NCI-H1436 treated with DMSO at 0.1 percent for 48 hours (cell line): ENCODE results near the gene VWCE.

Experiments
- DNase-seq: peaks from one replicate; lab custom pipeline; 2025; lab: John Stamatoyannopoulos, UW

Gene VWCE

DNA sequence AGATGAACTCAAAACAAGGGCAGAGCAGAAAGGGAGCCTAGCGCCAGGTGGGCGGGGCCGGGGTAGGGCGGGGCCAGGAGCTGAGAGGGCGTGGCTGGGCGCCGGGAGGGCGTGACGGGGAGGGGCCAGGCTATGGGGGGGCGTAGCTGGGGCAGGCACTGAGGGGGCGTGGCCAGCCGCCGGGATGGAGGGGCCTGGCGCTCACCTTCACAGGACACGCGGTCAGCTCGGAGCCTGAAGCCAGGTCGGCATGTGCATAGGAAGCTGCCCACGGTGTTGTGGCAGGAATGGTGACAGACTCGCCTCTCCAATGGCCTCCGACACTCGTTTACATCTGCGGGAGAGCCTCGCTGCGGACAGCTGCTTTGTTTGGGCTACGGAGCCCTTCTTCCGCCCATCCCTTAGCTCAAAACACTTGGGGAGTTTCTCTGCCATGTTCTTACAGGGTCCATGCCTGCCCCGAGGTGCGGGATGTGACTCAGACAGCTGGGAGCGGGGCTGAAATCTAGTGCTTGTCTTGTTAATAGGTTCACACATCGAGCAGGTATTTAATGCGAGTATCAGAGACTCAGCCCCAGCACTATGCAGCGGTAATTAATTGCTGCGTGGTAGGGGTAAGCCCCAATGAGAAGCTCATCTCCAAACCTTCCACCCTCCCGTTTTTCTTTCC is 13.4 kb downstream of the VWCE start:
- DNase-seq = no peak

DNA sequence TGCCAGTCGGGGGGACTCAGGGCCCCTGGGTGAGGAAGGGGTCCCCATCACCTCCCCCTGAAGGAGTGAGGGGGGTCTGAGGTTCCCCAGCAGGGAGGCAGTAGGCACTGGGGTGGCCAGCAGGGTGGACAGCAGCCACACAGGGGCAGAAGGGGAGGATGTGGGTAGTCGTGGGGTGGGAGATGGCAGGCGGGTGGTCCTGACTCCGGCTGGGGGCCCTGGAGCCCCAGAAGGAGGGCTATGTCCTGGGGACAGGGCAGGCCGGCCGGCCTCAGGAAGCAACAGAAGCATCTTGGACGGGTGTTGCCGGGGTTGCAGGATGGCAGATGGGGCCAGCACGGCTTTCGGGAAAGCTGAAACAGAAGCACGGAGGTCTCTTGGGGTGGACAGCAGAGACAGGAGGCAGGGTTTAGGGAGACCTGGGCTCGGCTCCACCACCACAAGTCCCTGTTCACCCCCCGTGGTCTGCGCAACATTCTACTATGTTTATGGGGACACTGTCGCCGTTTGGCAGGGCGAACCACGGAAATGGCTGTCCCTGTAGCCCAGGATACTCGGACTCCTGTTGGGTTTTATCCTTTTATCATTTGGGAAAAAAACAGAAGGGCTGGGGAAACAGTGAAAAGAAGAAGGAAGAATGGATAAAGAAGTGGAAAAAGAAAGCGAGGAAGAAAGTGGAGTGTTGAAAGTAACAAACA is 14.1 kb downstream of the VWCE start:
- no peak for DNase-seq

DNA sequence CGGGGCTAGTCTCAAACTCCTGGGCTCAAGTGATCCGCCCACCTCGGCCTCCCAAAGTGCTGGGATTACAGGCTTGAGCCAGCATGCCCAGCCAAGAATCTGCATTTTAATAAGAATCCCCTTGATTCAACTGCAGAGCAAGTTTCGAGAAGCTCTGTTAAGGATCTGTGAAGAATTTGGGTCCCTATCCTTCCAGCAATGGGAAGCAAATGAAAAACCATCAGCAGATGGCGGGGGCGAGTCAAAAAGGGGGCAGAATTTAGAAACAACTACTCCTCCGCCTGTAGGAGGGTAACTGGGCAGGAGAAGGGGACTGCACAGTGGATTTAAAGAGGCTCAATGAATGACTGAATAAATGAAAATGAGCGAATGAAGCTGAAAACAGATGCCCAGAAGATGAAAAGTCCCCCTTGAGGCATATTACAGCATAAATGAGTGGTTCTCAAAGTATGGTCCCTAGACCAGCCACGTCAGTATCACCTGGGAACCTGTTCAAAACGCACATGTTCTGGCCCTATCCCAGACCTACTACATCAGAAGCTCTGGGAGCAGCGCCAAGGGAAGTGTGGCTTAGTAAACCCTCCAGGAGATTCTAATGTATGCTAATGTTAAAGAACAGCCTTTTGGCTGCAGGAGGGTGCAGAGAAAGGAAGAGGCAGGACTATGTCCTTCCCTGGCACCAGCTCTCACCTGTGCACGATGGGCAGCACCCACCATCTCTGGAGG is 15.0 kb downstream of the VWCE start:
- DNase-seq = no peak

DNA sequence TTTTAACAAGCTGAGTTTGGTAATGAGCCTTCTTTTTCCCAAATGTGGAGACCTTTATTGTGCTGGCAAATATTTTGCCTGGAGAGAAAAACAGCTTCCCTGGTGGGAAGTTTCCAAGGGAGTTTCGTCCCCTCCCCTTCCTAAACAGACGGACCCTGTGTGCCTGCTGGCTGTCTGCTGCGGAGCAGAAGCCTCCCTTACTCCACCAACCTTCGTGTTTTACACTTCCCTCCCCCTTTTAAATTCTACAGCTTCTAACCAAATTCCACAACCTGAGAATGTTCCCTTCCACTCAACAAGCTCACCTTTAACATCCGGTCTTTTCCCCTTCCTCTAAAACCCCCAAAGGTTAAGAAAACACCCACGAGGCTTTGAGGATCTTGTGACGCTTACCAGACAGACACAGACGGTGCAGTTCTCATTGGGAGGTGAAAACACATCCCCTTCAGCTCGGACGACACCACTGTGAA is 17.1 kb downstream of the VWCE start:
- DNase-seq = no peak

DNA sequence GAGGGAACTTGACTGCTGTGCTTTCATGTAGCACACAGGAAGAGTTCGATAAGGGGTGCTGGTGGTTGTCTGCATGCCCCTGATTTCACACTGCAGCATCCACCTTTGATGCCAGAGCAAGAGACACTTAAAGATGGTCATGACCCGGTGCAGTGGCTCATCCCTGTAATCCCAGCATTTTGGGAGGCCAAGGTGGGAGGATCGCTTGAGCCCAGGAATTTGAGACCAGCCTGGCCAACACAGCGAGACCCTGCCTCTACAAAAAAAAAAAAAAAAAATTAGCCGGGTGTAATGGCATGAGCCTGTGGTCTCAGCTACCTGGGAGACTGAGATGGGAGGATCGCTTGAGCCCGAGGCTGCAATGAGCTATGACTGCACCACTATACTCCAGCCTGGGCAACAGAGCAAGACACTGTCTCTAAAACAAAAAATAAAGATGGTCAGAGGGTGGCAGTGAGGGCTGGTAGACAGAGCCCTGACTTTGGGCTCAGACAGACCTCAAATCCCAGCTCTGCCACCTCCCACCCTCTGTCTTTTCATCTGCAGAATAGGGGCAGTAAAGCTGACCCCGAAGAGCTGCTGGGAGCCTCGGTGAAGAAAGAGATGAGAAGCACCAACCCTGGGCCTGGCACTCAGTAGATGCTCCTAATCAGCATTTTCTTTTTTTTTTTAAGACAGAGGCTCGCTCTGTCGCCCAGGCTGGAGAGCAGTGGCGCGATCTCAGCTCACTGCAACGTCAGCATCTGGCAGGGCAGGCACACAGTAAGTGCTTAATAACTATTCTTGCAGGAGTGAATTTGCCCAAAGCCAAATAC is 17.7 kb downstream of the VWCE start:
- DNase-seq = no peak

DNA sequence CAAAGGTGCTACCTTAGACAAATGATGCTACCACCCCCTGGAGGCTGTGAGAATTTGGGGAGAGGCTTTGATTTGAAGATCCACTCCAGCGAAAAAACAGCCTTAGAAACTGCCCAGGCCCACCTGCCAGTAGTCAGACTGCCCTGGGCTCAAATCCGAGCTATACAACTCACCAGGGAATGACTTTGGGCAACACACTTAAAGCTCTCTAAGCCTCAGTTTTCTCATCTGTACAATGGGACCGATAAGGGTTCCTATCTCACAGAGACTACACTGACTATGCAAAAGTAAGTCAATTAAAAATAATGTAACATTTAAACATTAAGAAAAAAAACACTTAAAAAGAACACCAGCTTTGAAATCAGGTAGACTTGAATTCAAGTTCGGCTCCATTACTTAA is 19.9 kb downstream of the VWCE start:
- DNase-seq = no peak

DNA sequence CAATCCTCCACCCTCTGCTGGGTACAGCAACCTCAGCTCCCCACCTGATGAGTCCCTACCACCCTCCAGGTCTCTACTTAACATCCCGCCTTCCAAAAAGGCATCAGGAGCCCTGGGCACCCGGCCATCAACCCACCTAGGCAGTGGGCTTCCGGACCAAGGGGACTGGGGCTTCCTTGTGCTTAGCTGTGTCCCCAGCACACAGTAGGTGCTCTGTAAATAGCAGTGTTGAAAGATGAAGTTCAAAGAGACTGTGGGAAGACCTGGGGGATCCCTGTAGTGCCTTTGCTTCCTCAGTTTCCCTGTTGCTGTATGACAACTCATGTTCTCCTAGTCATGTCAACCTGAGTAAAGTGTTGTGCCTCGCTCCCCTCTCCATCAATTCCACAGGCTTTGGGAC is 21.0 kb downstream of the VWCE start:
- DNase-seq = no peak

DNA sequence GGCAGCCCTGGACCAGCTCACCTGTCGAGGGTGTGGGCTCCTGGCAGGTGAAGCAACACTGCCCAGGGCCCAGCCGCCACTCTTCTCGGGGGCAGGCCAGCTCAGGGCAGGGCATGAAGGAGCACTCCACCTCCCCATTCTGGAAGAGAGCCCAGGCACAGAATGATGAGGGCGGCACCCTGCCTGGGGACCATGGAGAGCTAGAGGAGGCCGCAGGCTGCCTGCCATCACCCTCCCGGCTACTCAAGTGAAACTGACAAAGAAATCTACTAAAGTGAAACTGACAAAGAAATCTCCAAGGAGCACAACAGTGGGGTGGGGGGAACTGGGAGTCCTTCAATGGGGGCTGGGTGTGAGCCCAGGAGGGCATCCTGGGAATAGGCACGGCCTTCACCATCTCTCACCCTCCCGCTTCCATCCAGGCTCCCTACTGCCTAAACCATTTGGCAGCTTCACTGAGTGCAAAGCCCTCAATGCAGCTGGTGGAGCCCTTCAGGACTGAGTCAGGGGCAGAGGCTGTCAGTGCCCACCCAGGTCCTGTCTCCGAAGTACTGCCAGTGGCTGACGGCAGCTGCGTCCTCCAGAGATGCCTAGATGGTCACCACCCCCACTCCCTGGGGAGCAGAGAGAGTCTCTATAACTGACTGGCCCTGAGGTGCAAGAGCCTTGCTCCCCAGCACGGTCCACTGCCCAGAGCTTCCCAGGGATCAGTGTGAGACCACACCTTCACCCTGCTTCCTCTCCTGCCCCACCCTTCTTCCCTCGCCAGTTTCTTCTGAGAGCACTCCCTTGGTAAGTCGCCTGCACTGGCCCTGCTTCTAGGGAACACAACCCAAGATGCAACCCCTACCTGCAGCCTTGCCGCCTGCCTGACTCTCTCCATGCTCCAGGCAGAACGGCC is 21.7 kb downstream of the VWCE start:
- no peak for DNase-seq

DNA sequence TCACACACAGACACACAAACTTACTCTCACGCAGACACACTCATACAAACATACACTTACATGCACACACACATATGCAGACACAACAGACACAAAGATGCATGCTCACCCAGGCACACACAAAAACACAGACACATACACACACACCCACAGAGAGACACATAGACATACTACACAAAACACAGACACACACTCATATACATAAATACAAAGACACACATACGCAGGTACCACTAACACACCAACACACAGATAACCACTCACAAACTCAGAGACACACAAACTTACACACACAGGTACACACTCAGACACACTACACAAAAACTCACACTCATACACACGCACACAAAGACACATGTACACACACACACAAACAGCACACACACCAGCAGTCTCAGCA is 22.4 kb downstream of the VWCE start:
- no peak for DNase-seq

DNA sequence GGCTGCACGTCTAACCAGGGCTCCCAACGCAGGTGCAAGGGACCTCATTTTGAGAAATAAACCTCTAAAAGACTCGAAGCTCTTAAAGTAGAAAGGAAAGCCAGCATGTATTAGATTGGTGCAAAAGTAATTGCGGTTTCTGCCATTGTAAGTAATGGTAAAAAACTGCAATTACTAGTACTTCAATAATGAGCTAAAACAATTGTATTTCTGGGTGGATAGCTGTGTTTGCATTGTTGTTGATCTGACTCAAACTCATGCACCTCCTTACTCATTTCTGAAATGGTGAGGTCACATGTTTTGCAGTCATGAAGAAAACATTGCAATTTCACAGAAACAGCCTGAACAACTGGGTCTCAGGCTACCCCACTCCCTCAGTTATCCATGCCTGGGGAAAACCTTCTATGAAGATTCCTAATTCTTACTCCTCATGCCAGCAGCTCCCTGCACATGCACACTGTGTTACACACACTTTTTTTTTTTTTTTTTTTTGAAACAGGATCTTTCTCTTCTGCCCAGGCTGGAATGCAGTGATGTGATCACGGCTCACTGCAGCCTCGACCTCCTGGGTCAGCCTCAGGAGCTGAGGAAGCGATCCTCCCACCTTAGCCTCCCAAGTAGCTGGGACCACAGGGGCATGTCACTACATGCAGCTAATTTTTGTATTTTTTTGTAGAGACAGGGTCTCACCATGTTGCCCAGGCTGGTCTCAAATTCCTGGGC is 24.6 kb downstream of the VWCE start:
- no peak for DNase-seq

DNA sequence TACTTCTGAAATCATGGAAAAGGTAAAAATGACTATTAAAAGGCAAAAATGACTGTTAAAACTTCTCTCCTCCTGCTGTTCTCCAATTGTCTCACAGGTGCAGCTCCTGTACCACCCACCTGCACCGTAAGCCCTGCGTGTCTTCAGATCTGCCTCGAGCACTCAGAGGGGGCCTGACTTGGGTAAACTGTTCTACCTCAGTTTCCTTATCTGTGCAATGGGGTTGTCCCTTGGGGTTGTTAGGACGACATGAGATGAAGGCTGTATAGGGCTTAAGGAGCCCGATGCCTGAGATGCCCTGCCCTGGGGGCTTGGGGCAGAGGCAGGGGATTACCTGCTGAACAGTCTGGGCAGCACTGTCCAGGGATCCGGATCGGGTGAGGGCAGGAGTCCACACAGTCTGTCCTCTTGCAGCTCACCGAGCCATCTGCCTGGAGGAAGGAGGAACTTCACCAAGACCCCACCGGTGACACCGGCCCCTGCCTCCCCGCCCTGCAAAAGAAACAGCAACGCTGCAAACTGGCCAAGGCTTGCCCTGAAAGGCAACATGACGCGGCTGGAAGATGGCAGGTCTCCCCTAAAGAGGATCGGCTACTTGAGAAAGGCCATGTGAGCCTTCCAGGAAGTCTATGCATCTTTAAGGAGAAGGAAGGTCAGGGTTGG is 26.4 kb downstream of the VWCE start:
- DNase-seq = no peak

DNA sequence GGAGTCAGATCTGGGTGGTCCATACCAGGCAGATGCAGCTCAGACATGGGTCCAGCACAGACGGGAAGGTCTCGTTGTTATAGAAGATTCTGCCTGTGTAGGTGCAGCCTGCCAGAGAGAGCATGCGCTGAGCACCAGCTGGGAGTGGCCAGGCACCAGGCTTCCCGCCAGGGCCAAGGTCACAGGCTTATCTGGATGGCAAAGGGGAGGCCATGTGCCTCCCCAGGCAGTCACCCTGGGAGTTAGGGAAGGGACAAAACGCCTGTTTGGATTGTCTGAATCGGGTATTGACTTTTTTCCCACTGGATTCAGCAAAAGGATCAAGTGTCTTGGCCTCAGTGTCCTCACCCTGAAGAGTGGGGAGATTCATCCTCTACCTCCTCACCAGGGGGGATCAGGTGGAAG is 27.7 kb downstream of the VWCE start:
- DNase-seq = no peak

DNA sequence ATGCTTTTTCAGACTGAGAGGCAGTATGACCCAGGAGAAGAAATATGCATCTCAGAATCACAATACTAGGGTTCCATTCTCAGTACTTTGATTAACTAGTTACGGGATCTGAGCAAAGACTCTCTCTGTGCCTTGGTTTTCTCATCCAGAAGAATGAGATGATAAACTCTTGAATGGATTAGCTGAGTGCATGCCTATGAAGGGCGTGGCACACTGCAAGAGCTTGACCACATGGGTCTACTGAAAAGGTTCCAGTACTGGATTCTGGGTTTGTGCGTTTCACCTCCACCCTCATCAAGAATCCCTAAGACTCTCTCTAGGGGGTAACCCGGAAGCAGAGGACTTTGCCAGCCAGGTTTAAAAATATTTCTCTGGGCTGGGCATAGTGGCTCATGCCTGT is 28.5 kb downstream of the VWCE start:
- DNase-seq = no peak

DNA sequence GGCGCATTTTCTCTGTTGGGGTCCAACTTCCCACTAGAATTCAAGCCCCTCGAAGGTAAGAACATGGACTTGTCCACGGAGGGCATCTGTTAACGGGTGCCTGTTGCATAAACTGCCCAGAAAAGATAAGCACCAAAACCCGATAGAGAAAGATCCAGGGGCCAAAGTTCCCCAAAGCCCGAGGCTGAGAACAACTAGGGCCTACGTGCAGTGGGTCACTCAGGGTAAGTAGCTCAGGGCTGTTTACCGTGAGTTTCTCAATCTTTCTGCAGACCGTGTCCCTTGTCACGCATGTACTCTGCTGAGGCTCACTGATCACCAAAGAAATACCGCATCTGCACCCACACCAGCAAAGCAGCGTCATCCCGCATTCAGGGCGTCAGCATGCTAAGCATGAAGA is 29.8 kb downstream of the VWCE start:
- no peak for DNase-seq

DNA sequence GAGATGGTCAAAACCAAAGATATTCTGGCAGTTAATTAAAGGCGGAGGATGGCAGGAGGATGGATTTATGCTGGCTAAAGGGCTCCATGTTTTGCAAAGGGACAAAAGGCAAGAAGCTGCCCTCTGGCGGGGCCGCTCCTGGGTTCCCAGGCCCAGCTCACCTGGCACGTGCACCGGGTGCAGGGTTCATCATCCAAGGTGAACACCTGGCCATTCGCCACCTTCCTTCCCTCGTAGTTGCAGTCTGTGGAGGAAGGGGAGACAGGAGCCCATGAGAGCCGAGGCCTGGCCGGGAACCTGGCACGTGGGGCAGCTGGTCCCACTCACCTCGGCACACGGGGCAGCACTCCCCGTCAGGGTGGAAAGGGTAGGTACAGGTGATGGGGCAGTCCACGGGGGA is 30.3 kb downstream of the VWCE start:
- DNase-seq = no peak

DNA sequence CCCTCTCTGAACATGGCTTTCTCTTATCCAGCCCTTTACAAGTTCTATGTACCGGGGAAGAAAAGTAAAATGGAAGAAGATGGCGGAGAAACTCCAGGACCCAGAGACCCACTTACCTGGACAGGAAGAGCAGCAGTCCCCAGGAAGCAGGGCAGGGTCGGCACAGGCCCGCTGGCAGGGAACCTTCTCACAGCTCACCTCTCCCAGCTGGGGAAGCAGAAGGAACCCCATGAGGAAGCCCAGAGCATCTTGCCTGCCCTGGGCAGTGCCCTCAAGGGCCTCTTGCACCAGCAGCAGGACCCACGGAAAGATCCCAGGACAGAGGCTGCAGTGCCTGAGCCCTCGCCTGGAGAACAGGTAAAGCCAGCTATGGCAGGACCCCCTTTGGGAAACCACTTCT is 30.7 kb downstream of the VWCE start:
- no peak for DNase-seq

DNA sequence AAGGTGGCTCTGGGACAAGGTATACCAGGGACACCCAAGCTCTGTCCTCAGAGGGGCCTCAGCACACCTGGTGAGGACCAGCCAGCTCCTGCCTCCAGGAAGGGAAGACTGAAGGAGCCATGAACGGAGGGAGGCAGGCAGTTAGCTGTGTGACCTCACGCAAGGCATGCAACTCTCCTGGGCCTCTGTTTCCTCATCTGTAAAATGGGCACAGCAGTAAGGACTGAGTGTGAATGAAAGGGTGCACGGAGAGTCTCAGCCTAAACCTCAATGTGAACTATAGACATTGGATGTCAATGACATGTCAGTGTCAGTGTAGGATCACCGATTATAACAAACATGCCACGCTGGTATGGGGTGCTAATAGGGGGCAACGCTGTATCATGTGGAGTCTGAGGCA is 35.8 kb downstream of the VWCE start:
- DNase-seq = no peak

DNA sequence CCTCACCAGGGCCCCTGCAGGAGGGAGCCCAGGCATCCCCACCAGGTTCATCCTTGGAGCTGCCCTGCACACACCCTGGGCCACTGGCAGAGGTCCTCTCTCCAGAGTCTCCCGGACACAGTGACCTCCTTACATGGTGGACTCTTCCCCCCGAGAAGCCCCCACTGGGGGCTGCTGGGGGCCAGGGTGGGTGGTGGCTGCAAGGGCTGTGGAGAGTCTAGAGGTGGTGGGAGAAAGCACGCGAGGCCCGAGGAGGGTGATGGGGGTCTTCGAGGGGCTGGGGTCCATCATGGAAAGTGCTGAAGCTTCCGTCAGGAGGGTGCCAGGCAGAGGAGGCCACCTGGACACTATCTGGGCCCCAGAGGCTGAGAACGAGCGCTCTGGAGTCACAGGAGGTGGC is 36.6 kb downstream of the VWCE start:
- DNase-seq = no peak

DNA sequence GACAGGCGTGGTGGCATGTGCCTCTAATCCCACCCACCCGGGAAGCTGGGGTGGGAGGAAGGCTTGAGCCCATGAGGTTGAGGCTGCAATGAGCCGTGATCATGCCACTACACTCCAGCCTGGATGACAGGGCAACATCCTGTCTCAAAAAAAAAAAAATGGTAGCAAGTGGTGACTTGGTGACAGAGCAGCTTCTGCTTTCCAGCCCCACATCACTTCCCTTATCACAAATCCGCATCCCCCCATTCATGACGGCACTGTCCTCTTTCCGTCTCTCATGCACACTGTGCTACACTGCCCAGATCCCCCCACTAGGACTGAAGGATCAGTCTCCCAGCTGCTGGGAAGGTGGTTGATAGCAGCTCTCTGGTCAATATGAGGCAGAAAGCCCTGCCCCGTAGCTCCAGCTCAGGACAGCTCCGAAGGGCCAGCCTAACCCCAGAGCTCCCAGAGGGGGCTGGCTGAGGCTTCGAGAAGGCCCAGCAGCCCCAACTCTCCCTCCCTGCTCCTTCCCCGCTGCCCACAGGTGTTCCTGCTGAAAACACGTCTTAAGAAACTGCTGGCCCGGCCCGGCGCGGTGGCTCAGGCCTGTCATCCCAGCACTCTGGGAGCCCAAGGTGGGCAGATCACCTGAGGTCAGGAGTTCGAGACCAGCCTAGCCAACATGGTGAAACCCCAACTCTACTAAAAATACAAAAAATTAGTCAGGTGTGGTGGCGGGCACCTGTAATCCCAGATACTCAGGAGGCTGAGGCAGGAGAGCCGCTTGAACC is 38.2 kb downstream of the VWCE start:
- no peak for DNase-seq
